ENCODE data around the gene FITM2. TPM values are rescaled to one million over a fixed set of nuclear protein-coding genes. Genes with fewer than 3 reads are reported as not detected.

Gene FITM2, protein sequence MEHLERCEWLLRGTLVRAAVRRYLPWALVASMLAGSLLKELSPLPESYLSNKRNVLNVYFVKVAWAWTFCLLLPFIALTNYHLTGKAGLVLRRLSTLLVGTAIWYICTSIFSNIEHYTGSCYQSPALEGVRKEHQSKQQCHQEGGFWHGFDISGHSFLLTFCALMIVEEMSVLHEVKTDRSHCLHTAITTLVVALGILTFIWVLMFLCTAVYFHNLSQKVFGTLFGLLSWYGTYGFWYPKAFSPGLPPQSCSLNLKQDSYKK
- 10 to 100 TPM; 11.3 to 13.6 (median 13.1) TPM for total RNA-seq (2021; fragmentation: NEBNext Ultra II Directional; extraction: Animal tissue kit (Norgen Biotek cat#: 25700))
- long read RNA-seq, full-length matches to known transcripts = 2 of 7 reads
- long read RNA-seq, partial matches to known transcripts = 0 of 7 reads
- long read RNA-seq, other reads (novel, unspliced or antisense) = 5 of 7 reads

DNA sequence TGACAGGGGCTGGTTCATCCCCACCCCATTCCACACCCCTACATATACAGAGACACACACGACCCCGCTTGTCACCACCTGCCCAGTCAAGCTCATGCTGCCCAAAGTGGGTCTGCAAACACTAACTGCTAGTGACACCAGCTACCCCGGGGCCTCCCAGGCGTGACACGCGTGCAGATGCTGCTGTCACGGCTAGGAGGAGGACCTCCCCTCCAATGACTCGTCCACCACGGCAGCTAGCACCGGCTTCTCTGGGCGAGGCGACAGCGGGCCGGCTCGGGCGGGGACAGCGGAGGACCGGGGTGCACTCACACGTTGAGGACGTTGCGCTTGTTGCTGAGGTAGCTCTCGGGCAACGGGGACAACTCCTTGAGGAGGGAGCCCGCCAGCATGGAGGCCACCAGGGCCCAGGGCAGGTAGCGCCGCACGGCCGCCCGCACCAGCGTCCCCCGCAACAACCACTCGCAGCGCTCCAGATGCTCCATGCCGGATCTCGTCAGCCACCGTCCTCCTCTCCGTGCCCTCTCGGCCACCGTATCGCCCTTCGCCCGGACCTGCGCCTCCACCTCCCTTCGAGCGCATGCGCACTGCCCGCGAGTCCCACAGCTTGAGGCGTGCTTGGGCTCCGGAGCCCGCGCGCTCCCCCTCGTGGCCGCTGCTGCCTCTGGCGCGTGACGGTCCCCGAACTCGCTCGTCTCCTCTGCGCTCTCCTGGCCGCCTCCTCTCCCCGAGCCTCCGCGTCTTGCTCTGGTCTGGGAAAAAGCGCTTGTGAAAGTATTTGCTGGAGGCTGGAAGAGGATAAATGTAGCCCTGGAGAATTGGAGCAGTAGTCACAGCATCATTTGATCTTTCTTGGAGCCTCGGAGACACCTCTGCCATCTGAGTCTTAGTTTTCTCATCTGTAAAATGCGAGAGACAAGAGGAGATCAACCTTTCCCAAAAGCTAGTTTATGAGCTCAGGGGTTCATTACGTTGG is at the start of gene FITM2:
TSS of gene FITM2 (minus strand) at position 539 of the 976 bp plus-strand sequence. CDS start at position 485, 54 bp downstream.
- DNase-seq = peak; percentile 98
- peak; percentile 95 for TF ChIP-seq CTCF (IDR thresholded peaks at IDR 0.05)
- 0 out of 2 replicates have a peak, but pooled peaks cover 3% of the 10 kb centered on the region for H3K36me3 Mint-ChIP-seq (ENCODE audit: low read depth)
- H3K27ac Mint-ChIP-seq = peak within 1 kb of the TSS; percentile 83
- peaks cover 12% of the 10 kb centered on the region for H3K4me1 Mint-ChIP-seq (ENCODE audit: low read depth)
- H3K9me3 Mint-ChIP-seq = no peaks in the 10 kb centered on the region
- H3K4me3 Mint-ChIP-seq = peak within 1 kb of the TSS; percentile 96
- peaks cover 9% of the 10 kb centered on the region for H3K27me3 Mint-ChIP-seq (ENCODE audit: insufficient read depth)

DNA sequence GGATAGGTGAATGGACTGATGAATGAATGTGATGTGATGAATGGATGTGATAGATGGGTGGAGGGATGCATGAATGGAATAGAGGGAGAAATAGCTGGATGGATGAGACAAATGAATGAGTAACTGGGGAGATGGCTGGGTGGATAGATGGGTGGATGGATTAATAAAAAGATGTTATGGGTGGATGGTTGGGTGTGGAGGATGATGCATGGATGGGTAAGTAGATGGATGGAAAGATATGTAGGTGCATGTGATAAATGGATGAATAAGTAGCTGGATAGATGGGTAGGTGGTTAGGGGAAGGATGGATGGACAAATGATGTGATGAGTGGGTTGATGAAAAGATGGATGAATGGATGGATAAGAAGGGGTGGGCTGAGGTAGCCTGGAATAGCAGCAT is 49.2 kb upstream of the FITM2 start:
- Mint-ChIP-seq H3K36me3 (ENCODE audit: low read depth) (no peaks in the 10 kb centered on the region), H3K9me3 (no peaks in the 10 kb centered on the region), H3K4me1 (ENCODE audit: low read depth) (no peaks in the 10 kb centered on the region), H3K4me3 (no peak overlapping the region), H3K27me3 (ENCODE audit: insufficient read depth) (peaks cover 39% of the 10 kb centered on the region), H3K27ac (no peak overlapping the region)
- no peak for DNase-seq
- no peak for TF ChIP-seq CTCF (IDR thresholded peaks at IDR 0.05)

- Mint-ChIP-seq H3K36me3 (ENCODE audit: low read depth) (no peaks in the 10 kb centered on the region), H3K9me3 (no peaks in the 10 kb centered on the region), H3K4me3 (no peak overlapping the region), H3K4me1 (ENCODE audit: low read depth) (no peaks in the 10 kb centered on the region), H3K27ac (no peak overlapping the region), H3K27me3 (ENCODE audit: insufficient read depth) (peaks cover 42% of the 10 kb centered on the region)
- no peak for DNase-seq
- TF ChIP-seq CTCF (IDR thresholded peaks at IDR 0.05) = no peak
Measured at GRCh38 chr20:44358776-44359175, 47.8 kb upstream of the FITM2 start.

- DNase-seq = no peak
- Mint-ChIP-seq H3K27ac (no peak overlapping the region), H3K9me3 (no peaks in the 10 kb centered on the region), H3K4me3 (no peak overlapping the region), H3K36me3 (ENCODE audit: low read depth) (no peaks in the 10 kb centered on the region), H3K4me1 (ENCODE audit: low read depth) (no peaks in the 10 kb centered on the region), H3K27me3 (ENCODE audit: insufficient read depth) (peaks cover 46% of the 10 kb centered on the region)
- TF ChIP-seq CTCF (IDR thresholded peaks at IDR 0.05) = no peak
Measured at GRCh38 chr20:44357555-44358125, 46.6 kb upstream of the FITM2 start.

DNA sequence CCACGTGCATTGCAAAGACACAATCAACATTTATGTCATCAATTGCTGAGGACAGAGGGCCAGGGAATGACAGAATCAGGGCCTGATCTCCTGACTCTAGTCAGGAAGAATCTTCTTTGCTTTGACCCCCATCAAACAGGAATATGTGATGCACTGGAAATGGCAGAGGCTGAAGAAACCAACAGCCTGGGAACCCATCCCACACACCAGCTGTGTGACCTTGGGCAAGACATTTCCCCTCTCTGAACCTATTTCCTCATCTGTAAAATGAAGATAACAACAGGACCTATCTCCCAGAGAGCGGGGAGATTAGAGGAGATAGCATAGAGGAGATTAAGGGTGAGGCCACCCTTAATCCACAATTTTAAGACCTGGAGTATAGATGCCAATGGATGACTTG is 46.0 kb upstream of the FITM2 start:
- H3K27me3 Mint-ChIP-seq (ENCODE audit: insufficient read depth) = peaks cover 50% of the 10 kb centered on the region
- TF ChIP-seq CTCF (IDR thresholded peaks at IDR 0.05) = no peak
- no peak overlapping the region for H3K27ac Mint-ChIP-seq
- H3K9me3 Mint-ChIP-seq = no peaks in the 10 kb centered on the region
- no peak overlapping the region for H3K4me3 Mint-ChIP-seq
- H3K4me1 Mint-ChIP-seq (ENCODE audit: low read depth) = no peaks in the 10 kb centered on the region
- H3K36me3 Mint-ChIP-seq (ENCODE audit: low read depth) = no peaks in the 10 kb centered on the region
- no peak for DNase-seq
